GM08714 (cell line): Measurements from ENCODE around the gene SYT11.
"Not testable (repeated sequence)": the region's sequence is repeated elsewhere in the genome, so short reads cannot be mapped to it uniquely, and the experiment has no call there.

Source experiments
- H3K4me3 ChIP-seq: fragments of 200-500 bp; sonication (Bioruptor generic); 2 replicates; pipeline ENCODE4 v1.5.1; 2014; ENCODE audit warnings: mild to moderate bottlenecking, low read length, inconsistent platforms
- ZNF274 ChIP-seq: IDR thresholded peaks from 2 replicates; pipeline ENCODE4 v1.6.1; 2012; ENCODE audit warnings: mild to moderate bottlenecking, low read depth, low read length

SYT11 gene

DNA sequence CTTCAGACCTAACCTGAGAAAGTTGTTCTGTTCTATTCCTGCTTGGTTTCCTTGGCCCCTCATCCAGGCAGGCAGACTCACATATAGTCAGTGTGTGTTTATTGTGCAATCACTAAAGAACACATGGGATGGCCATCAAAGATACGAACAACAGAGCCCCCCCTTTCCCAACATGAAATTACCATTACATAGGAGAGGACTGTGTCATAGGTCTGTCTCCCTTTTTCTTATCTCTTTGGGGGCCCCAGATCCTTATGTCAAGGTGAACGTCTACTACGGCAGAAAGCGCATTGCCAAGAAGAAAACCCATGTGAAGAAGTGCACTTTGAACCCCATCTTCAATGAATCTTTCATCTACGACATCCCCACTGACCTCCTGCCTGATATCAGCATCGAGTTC is 21.6 kb downstream of the SYT11 start:
- no peak overlapping the region for H3K4me3 ChIP-seq
- TF ChIP-seq ZNF274 = no peak

- TF ChIP-seq ZNF274 = no peak
- no peak overlapping the region for H3K4me3 ChIP-seq
These were observed 22.9 kb downstream of the SYT11 start for GRCh38 chr1:155882235-155882634.

- TF ChIP-seq ZNF274 = no peak
- no peak overlapping the region for H3K4me3 ChIP-seq
These were observed 23.4 kb downstream of the SYT11 start for GRCh38 chr1:155882766-155883165.

DNA sequence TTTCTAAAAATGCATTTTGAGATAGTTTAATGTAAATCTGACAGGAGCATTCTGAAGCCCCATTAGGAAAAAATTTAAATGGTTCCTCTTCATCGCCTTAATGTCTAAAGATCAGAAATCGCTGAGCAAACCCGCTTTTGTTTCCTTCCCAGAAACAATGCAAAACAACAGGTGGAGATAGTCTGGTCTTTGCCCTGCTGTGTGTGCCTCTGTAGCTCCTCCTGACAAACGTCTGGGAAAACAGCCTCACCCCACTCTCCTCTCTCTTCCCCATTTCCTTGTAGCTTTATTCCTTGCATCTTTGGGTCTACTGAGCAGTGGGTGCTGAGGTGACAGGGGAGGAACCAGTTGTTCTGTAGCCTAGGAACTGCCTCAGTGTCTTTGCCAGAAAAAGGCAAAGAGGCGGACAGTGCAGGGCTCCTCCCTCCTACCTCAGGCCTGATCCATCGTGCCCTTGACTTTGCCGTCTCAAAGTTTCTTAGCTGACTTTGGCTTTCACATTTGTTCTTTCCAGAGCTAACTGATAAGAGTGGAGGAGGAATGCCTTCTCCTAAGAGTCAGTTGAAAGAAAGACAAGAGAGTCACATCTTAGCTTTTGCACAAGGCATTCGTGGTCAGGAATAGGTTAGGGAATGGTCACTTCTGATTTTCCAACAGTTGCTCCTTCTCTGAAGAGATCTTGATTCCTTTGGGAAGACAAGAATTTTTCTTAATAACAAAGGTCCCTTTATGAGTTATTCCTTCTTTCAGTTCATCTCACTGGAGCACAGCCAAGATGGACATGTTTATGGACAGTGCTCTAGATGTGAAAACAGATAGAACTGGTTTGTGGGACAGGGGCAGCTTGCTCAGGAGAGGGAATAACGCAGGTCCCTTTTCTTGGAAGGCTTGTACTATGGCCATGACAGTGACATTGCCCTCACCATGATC is 24.9 kb downstream of the SYT11 start:
- TF ChIP-seq ZNF274 = no peak
- no peak overlapping the region for H3K4me3 ChIP-seq

- H3K4me3 ChIP-seq = no peak overlapping the region
- TF ChIP-seq ZNF274 = no peak
These were observed 25.6 kb downstream of the SYT11 start for GRCh38 chr1:155884982-155885381.

DNA sequence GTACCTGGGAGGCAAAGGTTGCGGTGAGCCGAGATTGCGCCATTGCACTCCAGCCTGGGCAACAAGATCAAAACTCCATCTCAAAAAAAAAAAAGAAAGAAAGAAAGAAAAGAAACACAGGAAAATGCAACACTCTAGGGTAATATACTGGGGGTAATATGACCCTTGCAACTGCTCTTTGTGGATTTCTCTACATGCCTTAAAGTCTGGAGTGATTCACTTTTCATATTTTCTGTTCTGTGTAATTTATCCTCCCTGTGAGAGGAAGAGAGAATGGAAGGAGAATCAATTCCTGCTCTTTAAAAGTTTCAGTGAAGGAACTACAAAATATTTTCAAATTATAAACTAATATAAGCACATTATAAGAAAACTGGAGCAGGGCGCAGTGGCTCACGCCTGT is 29.1 kb downstream of the SYT11 start:
- TF ChIP-seq ZNF274 = no peak
- H3K4me3 ChIP-seq = no peak overlapping the region

GRCh38 chr1:155889566-155889965 is 30.2 kb downstream of the SYT11 start:
- no peak overlapping the region for H3K4me3 ChIP-seq
- TF ChIP-seq ZNF274 = no peak

DNA sequence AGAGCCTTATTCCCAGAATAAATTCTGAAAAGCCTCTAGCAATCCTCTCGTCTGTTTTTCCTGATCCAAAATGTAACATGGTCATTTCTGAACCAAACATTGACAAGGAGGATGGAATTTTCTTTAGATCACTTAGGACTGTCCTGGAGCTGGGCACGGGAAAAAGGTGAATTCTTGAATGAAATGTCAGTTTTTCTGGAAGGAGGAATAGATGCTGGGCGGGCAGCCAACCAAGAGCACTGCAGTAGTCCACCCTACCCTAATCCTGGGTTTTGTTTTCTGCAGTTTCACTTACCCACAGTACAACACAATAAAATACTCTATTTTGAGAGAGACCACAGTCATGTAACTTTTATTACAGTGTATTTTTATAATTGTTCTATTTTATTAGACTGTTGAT is 30.9 kb downstream of the SYT11 start:
- TF ChIP-seq ZNF274 = no peak
- H3K4me3 ChIP-seq = no peak overlapping the region

GRCh38 chr1:155892796-155893195 is 33.4 kb downstream of the SYT11 start:
- no peak for TF ChIP-seq ZNF274
- no peak overlapping the region for H3K4me3 ChIP-seq

- TF ChIP-seq ZNF274 = no peak
- no peak overlapping the region for H3K4me3 ChIP-seq
These were observed 34.2 kb downstream of the SYT11 start for GRCh38 chr1:155893389-155894142.

DNA sequence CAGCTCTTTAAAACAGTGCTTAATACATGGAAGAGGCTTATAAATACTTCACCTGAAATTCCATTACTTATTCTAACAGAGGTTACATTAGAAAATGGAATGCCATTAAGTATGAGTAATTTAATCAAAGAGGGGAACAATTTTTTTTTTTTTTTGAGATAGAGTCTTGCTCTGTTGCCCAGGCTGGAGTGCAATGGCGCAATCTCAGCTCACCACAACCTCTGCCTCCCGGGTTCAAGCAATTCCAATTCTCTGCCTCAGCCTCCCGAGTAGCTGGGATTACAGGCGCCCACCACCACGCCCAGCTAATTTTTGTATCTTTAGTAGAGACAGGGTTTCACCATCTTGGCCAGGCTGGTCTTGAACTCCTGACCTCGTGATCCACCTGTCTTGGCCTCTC is 36.2 kb downstream of the SYT11 start:
- not testable (repeated sequence) for H3K4me3 ChIP-seq

- not testable (repeated sequence) for H3K4me3 ChIP-seq
These were observed 37.1 kb downstream of the SYT11 start for GRCh38 chr1:155896476-155896875.

DNA sequence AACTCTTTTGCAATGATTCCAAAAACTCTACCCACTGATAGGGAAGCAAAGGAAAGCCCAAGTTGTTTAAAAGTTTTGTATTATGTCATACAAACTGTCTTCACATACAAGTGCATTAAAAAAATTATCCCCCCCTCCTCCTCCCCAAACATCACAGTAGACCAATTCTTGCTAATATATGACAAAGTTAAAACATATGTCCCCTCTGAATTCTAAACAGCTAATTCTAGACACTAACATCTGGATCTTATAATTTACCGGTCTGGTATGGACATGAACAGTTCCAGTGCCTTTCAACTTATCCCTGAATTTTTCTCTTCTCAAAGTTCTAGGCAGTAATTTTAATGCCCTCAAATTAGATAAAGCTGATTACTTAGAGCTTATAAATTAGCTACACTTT is 38.4 kb downstream of the SYT11 start:
- H3K4me3 ChIP-seq = no peak overlapping the region
- no peak for TF ChIP-seq ZNF274

DNA sequence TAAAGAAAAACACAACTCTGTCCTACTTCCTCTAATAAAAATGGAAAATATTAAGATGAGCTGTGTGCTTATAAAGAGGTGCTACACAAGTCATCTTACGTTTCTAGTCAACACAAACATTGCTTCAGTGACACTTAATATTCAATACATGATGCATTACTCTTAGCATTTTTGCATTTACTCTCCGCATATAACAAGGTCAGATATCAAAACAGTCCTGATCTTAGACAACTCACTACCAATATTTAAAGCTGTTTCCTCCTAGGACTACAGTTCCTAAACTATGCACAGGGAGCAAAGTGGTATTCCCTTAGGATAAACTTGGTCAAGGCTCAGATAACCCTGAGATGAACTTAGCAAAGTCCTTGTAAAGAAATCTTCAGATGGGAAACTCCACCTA is 39.5 kb downstream of the SYT11 start:
- no peak overlapping the region for H3K4me3 ChIP-seq
- no peak for TF ChIP-seq ZNF274

GRCh38 chr1:155899683-155900082 is 40.3 kb downstream of the SYT11 start:
- H3K4me3 ChIP-seq = no peak overlapping the region
- no peak for TF ChIP-seq ZNF274
